Suprapubic skin (tissue), 4 donors: ENCODE data around the gene LOX. TPM values are rescaled to one million over a fixed set of nuclear protein-coding genes. Genes with fewer than 3 reads are reported as not detected.

Source experiments
- DNase-seq, 2 donors: peaks; one replicate each; pipeline ENCODE4 v3.0.0-alpha.2; 2019; ENCODE audit warnings: low spot score in 2 of 2
- H3K27ac ChIP-seq: fragments of 200-600 bp; sonication (generic); one replicate; pipeline ENCODE4 v1.5.1; 2019
- H3K27me3 ChIP-seq: fragments of 200-600 bp; sonication (generic); one replicate; pipeline ENCODE4 v1.5.1; 2019
- H3K36me3 ChIP-seq: fragments of 200-600 bp; sonication (generic); one replicate; pipeline ENCODE4 v1.5.1; 2019
- H3K4me1 ChIP-seq: fragments of 200-600 bp; sonication (generic); one replicate; pipeline ENCODE4 v1.5.1; 2019
- H3K4me3 ChIP-seq: fragments of 200-600 bp; sonication (generic); one replicate; pipeline ENCODE4 v1.5.1; 2019; ENCODE audit warnings: mild to moderate bottlenecking
- H3K9me3 ChIP-seq: fragments of 200-600 bp; sonication (generic); one replicate; pipeline ENCODE4 v1.5.1; 2019
- EP300 ChIP-seq: sonication (generic); formaldehyde crosslinking; IDR thresholded peaks from one replicate; pipeline ENCODE4 v1.6.1; 2017; ENCODE audit warnings: antibody characterized with exemption
- POLR2A ChIP-seq, 2 donors: fragments of 450-650 bp; IDR thresholded peaks; one replicate each; pipeline ENCODE4 v1.6.1; 2017; ENCODE audit warnings: antibody characterized with exemption in 2 of 2, mild to moderate bottlenecking in 2 of 2, moderate library complexity in 2 of 2
- POLR2AphosphoS5 ChIP-seq, 3 donors: sonication (generic); formaldehyde crosslinking; IDR thresholded peaks; one replicate each; pipeline ENCODE4 v1.6.1; 2017; ENCODE audit warnings: antibody characterized with exemption in 3 of 3
- WGBS: methylation state at CpG from one replicate; pipeline ENCODE4 v1.1.5; 2018; 5-methylcytosine and 5-hydroxymethylcytosine counted together
- total RNA-seq, 4 donors: library from RNA; depleted of rRNA; stranded (reverse); fragments of >200 nt; gene quantifications; one replicate each; pipeline ENCODE4 v1.1.0, GENCODE V29; 2016
- TF ChIP-seq, protein P1 (sequence below), 2 donors: fragments of 200-600 bp in 1 of 2; fragments of 450-650 bp in 1 of 2; sonication (generic) in 1 of 2; IDR thresholded peaks; one replicate each; pipeline ENCODE4 v1.5.1; 2016 to 2019; ENCODE audit warnings: antibody characterized with exemption in 2 of 2, mild to moderate bottlenecking in 1 of 2, moderate library complexity in 1 of 2

LOX gene
- total RNA-seq, 4 donors from 2014 or later, result 4.9 to 20.2 (median 9.8) TPM

GRCh38 chr5:122014236-122014935 is 63.7 kb downstream of the LOX start:
- Histone ChIP-seq H3K27ac (peak overlapping the region; percentile 29), H3K4me3 (no peak overlapping the region), H3K9me3 (no peaks in the 10 kb centered on the region), H3K27me3 (no peaks in the 10 kb centered on the region), H3K36me3 (no peaks in the 10 kb centered on the region), H3K4me1 (peaks cover 11% of the 10 kb centered on the region)
- WGBS, result 58% methylated on average over 6 of the region's 6 CpGs
- no peak for TF ChIP-seq EP300
- TF ChIP-seq, protein P1, sequence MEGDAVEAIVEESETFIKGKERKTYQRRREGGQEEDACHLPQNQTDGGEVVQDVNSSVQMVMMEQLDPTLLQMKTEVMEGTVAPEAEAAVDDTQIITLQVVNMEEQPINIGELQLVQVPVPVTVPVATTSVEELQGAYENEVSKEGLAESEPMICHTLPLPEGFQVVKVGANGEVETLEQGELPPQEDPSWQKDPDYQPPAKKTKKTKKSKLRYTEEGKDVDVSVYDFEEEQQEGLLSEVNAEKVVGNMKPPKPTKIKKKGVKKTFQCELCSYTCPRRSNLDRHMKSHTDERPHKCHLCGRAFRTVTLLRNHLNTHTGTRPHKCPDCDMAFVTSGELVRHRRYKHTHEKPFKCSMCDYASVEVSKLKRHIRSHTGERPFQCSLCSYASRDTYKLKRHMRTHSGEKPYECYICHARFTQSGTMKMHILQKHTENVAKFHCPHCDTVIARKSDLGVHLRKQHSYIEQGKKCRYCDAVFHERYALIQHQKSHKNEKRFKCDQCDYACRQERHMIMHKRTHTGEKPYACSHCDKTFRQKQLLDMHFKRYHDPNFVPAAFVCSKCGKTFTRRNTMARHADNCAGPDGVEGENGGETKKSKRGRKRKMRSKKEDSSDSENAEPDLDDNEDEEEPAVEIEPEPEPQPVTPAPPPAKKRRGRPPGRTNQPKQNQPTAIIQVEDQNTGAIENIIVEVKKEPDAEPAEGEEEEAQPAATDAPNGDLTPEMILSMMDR (IDR thresholded peaks at IDR 0.05), result no peak
- no peak for TF ChIP-seq POLR2AphosphoS5 (IDR thresholded peaks at IDR 0.05)
- no peak for TF ChIP-seq POLR2A (IDR thresholded peaks at IDR 0.05)
- DNase-seq, result no peak

Other genes with a start within 250 kb of the LOX start
- gene FTMT, start 226.4 kb downstream of the LOX start, total RNA-seq, result not detected
- gene SRFBP1, start 116.3 kb downstream of the LOX start, total RNA-seq, result 10 to 100 TPM; 10.3 to 11.9 (median 10.5) TPM
- gene ZNF474, start 51.3 kb upstream of the LOX start, total RNA-seq, result 1 to 10 TPM in 3 of 4 donors, not detected in 1; 1.0 to 2.0 (median 1.4) TPM
- gene SNCAIP, start 234.0 kb upstream of the LOX start, total RNA-seq, result 1 to 10 TPM; 2.4 to 6.5 (median 4.0) TPM